ENCODE data around the gene AUTS2.

AUTS2 gene

GRCh38 chr7:70156057-70156456 lies 557.8 kb downstream of the AUTS2 start:
- no peak overlapping the region for H3K4me3 ChIP-seq (ENCODE audit: low read depth, low read length)
- DNase-seq (ENCODE audit: low read depth) = peak; percentile 15
- TF ChIP-seq, protein P1, sequence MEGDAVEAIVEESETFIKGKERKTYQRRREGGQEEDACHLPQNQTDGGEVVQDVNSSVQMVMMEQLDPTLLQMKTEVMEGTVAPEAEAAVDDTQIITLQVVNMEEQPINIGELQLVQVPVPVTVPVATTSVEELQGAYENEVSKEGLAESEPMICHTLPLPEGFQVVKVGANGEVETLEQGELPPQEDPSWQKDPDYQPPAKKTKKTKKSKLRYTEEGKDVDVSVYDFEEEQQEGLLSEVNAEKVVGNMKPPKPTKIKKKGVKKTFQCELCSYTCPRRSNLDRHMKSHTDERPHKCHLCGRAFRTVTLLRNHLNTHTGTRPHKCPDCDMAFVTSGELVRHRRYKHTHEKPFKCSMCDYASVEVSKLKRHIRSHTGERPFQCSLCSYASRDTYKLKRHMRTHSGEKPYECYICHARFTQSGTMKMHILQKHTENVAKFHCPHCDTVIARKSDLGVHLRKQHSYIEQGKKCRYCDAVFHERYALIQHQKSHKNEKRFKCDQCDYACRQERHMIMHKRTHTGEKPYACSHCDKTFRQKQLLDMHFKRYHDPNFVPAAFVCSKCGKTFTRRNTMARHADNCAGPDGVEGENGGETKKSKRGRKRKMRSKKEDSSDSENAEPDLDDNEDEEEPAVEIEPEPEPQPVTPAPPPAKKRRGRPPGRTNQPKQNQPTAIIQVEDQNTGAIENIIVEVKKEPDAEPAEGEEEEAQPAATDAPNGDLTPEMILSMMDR (IDR thresholded peaks at IDR 0.05; ENCODE audit: control insufficient read depth, extremely low read depth, insufficient read depth) = no peak

GRCh38 chr7:70159121-70159520 lies 560.8 kb downstream of the AUTS2 start:
- DNase-seq (ENCODE audit: low read depth) = no peak
- no peak overlapping the region for H3K4me3 ChIP-seq (ENCODE audit: low read depth, low read length)
- TF ChIP-seq, protein P1 (IDR thresholded peaks at IDR 0.05; ENCODE audit: control insufficient read depth, extremely low read depth, insufficient read depth) = no peak

GRCh38 chr7:70165477-70166170 lies 567.3 kb downstream of the AUTS2 start:
- TF ChIP-seq, protein P1 (IDR thresholded peaks at IDR 0.05; ENCODE audit: control insufficient read depth, extremely low read depth, insufficient read depth) = no peak
- H3K4me3 ChIP-seq (ENCODE audit: low read depth, low read length) = no peak overlapping the region
- no peak for DNase-seq (ENCODE audit: low read depth)

- DNase-seq (ENCODE audit: low read depth) = no peak
- TF ChIP-seq, protein P1 (IDR thresholded peaks at IDR 0.05; ENCODE audit: control insufficient read depth, extremely low read depth, insufficient read depth) = no peak
- H3K4me3 ChIP-seq (ENCODE audit: low read depth, low read length) = no peak overlapping the region
Measured at GRCh38 chr7:70171369-70171920, 573.2 kb downstream of the AUTS2 start.

GRCh38 chr7:70177166-70177565 lies 578.9 kb downstream of the AUTS2 start:
- no peak overlapping the region for H3K4me3 ChIP-seq (ENCODE audit: low read depth, low read length)
- no peak for DNase-seq (ENCODE audit: low read depth)
- TF ChIP-seq, protein P1 (IDR thresholded peaks at IDR 0.05; ENCODE audit: control insufficient read depth, extremely low read depth, insufficient read depth) = no peak

DNA sequence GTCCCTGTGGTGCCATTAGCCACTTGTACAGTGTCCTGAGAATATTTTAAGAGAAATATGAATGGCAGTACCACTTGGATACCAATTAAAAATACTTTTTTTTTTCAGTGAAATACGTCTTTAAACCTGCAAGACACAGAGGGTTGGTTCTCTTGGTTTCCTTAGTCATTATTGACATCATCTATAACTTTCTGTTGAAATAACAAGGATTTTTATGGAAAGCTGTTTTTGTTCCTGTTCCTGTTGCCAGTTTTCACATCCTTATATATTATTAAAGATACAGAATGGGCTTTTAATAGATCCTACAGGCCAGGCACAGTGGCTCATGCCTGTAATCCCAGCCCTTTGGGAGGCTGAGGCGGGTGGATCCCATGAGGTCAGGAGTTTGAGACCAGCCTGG lies 579.9 kb downstream of the AUTS2 start:
- TF ChIP-seq, protein P1 (IDR thresholded peaks at IDR 0.05; ENCODE audit: control insufficient read depth, extremely low read depth, insufficient read depth) = no peak
- no peak overlapping the region for H3K4me3 ChIP-seq (ENCODE audit: low read depth, low read length)
- DNase-seq (ENCODE audit: low read depth) = no peak

DNA sequence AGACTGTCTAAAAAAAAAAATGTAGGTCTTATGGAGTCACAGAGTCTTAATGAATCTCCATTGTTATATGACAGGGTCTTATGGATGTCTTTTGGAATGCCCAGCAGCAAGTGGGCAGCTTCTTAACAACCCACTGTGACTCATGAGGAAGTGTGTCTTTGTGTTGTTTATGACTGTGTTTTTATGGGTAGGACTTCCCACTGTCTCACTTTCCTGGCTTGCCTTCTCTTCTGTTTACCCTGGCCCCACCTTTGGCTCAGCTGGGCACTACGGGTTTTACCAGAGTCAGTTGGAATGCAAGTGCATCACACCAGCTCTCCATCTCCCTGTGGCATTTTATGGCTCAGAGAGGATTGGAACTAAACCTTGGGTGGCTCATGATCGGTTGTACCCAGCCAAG lies 580.5 kb downstream of the AUTS2 start:
- no peak overlapping the region for H3K4me3 ChIP-seq (ENCODE audit: low read depth, low read length)
- DNase-seq (ENCODE audit: low read depth) = no peak
- TF ChIP-seq, protein P1 (IDR thresholded peaks at IDR 0.05; ENCODE audit: control insufficient read depth, extremely low read depth, insufficient read depth) = no peak

Measured in LNCaP clone FGC (cell line).